Measurements from ENCODE around the gene IQGAP2.
"Not testable (repeated sequence)": the region's sequence is repeated elsewhere in the genome, so short reads cannot be mapped to it uniquely, and the experiment has no call there.

IQGAP2 gene

DNA sequence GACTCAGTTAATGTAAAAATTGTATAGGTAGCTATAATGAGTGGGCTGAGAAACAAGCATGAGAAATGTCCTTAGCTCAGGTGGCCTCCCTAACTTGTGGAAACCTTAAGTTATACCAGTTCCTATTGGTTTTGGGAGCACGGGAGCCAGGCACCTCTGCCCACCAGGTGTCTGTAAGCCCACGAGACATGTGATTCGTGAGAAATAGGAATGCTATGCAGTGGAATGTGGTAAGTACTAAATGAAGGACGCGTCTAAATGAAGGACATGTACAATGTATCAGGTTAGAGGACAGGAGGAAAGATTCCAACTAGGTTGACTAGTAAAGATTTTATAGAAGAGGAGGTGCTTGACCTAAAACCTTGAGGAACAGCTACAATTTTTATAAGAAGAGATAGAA is 266.2 kb downstream of the IQGAP2 start:
- no peak for DNase-seq

DNA sequence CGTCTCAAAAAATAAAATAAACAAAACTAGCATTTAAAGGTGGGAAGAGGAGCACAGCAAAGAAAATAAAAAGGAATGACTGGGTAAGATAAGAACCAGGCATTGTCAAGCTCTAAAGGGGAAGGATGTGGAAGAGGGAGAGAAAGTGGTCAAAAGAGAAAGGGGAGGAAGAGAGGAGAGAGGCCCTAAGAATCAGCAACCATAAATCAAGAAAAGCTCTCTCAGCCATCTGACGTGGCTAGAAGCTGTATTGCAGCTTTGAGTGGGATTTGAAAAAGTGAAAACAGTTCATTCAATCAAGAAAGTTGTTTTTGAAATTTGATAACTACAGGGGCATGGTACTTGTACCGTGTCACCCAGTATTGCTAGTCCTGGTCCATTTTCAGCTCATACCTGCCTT is 267.4 kb downstream of the IQGAP2 start:
- no peak for DNase-seq

DNA sequence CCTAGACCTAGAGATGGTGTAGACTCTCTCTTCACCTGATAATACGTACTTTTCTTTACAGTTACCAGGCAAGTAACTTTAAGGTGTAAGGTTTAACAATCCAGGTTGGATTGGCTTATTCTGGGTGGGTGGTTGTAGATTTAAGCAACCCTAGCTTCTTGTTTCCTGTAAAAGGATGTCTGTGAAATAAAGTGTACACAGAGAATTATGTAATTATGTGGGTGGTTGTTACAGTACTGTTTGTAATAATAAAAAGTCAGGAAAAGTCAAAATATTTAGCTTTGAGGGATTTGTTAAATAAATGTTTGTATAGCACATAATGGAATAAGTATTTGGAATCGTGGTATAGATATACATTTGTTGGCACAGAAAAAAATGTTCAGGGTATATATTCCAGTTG is 269.2 kb downstream of the IQGAP2 start:
- DNase-seq: no peak

DNA sequence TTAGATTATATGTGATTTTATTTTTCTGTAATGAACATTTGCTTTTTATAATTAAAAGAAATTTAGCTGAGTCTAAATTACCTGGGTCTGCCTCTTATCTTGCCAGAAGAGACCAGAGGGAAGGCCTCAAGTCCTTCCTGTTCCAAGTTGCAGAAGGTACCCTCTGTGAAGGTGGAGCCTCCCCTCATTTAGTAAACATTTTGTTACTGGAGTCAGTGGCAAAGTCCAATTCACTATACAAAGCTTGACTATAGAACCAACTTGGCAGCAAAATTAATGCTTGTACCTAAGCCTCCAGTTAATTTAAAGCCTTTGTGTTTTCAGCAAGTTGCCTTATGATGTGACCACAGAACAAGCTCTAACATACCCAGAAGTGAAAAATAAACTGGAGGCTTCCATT is 270.0 kb downstream of the IQGAP2 start:
- no peak for DNase-seq

DNA sequence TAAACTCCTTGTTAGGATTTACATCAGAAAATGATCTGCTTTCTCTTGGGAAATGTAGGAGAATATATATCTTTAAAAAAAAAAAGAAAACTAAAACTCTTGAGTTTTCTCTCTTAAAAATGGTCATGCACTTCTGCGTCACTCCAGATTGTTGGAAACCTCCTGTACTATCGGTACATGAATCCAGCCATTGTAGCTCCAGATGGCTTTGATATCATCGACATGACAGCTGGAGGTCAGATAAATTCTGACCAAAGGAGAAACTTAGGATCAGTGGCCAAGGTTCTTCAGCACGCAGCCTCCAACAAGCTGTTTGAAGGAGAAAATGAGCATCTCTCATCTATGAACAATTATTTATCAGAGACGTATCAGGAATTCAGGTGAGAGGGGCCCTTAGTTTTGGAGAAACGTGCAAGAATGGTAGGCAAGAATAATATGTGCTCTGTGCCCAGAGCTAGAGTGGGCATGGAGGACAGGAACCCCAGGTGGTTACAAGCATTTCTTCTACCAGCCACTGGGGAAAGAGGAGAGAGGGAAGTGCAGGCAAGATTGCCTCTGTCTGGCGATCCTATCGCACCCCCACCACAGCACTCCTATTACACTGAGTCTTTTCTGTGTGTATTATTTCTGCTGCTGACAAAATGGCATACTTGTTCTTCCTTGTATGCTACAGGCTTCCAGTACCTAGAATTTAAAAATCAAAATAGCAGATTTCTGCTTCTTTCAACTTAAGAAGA is 271.4 kb downstream of the IQGAP2 start:
- no peak for DNase-seq

DNA sequence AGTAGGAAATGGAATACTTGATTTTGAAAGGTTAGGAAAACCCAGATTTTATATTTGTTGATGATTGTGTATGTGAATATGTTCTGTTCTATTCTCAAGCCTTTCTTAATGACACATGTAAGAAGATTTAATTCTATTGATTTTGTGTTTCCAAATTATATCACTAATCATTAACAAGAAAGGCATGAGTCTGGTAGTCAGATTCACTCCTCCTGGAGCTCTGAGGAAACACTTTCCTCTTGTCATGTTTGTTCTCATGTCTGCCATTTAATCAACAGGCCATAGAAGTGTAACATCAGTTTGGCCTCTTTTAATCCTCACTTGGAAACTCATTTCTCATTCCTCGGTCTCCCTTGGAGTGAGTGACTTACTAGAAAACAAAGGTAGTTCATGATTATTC is 272.3 kb downstream of the IQGAP2 start:
- no peak for DNase-seq

DNA sequence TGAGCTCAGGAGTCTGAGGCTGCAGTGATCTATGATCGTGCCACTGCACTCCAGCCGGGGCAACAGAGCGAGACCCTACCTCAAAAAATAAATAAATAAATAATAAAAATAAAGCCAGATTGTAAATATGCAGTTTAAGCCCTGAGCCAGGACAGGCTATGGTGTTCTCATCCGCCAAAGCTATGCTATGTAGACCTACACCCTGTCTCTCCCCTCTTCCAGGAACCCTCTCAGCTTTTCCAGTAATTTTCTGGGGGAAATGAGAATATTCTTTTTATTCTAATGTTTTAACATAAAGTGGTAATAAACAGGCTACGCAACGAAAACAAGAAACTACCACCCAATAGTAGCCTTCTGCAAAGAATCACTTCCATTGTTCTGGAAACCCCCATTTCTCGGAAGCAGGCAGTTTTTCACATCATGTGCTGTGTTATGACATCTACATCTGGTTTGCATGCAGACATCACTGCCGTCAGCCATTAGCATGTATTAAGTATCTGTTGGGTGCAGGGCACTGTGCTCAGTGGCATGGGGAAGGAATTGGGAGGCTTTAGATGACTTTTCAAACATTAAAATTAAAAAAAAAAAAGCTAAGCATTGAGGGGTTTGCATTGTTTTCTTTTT is 274.9 kb downstream of the IQGAP2 start:
- DNase-seq: no peak

DNA sequence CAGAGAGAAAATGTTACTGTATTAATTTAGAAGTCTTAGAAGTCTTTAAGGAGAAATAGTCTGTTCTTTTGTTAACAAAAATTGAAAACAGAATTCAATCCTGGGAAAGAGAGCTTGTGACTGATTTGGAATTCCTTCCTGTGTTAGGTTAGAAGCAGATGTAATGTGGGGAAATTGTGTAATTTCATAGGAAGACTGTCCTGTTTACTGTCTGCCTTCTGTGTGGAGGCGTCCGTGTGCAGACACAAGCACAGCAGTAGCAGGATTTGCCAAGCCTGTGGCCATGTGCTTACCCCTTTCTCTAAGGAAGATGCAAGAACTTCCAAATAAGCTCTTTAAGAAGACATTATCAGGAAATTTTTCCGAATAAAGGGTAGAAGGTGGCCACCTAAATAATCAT is 276.1 kb downstream of the IQGAP2 start:
- no peak for DNase-seq

DNA sequence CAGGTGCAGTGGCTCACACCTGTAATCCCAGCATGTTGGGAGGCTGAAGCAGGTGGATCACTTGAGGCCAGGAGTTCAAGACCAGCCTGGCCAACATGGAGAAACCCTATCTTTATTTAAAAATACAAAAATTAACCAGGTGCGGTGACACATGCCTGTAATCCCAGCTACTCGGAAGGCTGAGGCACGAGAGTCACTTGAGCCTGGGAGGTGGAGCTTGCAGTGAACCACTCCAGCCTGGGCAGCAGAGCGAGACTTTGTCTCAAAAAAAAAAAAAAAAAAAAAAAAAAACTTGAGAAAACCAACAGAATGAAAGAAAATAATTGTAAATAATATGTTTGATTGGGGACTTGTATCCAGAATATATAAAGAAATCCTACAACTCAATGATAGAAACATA is 277.7 kb downstream of the IQGAP2 start:
- not testable (repeated sequence) for DNase-seq

- no peak for DNase-seq
Measured at GRCh38 chr5:76681287-76681686, 278.2 kb downstream of the IQGAP2 start.

- no peak for DNase-seq
Measured at GRCh38 chr5:76682387-76682786, 279.3 kb downstream of the IQGAP2 start.

GRCh38 chr5:76683816-76684731 is 281.0 kb downstream of the IQGAP2 start:
- DNase-seq: no peak

DNA sequence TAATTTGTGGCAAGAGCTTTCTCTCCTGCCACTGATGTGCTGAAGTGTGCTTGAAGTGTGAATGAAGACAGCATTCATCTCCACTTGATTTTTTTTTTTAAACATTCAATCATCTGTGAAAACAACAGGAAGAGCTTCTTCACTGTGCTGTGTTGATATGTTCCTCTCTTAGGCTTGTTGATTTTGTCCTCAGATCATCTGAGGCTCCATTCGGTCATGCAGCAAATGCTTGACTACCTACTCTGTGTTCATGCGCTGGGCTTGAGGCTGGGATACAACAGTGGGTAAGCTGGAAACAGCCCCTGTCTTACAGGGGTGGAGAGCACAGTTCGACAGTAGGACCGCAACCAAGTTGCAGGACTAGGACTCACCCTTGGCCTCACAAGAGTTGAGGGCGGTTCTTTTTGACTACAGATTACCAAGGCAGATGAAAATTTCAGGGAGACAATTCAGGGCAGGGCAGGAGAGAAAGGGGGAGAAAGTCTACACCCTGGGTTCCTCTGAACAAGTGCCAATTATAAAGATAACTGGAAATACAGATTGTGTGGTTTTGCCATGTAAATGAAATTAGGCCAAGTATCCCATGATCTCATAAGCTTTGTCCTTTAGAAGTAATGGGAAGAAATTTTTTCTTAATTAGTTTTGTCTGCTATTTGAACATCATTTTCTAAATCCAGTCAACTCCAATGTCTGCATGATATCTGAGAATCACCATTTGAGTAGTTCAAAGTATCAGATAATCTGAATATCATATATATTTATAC is 281.9 kb downstream of the IQGAP2 start:
- DNase-seq: no peak

DNA sequence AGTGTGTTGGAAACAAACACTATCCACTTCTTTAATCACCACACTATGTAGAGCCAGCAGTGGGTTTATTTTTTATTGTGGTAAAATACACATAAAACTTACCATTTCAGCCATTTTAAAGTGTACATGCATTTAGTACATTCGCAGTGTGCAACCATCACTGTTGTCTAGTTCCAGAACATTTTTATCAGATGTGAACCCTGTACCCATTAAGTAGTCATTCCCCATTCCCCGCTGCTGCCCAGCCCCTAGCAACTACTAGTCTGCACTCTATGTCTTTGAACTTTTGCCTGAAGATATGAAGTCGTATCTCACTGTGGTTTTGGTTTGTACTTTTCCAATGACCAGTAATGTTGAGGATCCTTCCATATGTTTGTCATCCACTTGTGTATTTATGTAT is 282.6 kb downstream of the IQGAP2 start:
- DNase-seq: no peak

GRCh38 chr5:76688212-76688611 is 285.1 kb downstream of the IQGAP2 start:
- DNase-seq: no peak

GRCh38 chr5:76688836-76689235 is 285.8 kb downstream of the IQGAP2 start:
- no peak for DNase-seq

GRCh38 chr5:76689321-76690036 is 286.4 kb downstream of the IQGAP2 start:
- no peak for DNase-seq

- no peak for DNase-seq
Measured at GRCh38 chr5:76690037-76690679, 287.1 kb downstream of the IQGAP2 start.

DNA sequence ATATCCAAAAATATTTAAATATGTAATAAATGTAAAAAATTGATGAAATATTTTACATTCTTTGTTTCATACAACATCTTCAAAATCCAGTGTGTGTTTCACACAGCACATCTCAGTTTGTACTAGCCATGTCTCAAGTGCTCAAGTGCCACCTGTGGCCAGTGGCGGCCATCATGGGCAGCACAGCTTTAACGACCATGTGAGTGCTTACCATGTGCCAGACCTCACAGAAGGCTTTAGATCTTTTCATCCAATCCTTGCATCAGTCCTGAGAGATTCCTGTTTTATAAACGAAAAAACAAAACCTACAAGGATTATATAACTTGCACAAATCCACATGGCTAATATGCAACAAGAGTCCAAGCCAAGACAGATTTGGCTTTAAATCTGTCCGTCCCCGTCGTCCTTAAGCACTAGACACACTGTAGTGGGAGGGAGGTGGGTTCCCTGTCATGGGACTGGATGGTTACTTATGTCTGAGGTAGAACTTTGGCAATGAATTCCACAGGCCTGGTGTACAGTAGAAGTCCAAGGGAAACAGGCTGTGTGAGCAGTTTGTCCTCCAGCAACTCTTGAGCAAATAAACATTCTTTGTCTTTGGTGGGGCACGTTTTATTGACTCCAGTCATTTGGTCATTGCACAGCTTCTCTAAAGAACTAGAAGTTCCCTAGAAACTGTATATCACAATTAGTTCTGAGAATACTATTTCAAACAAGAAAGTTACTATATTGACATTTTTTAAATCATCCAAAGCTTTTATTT is 287.8 kb downstream of the IQGAP2 start:
- DNase-seq: no peak

GRCh38 chr5:76691467-76692273 is 288.6 kb downstream of the IQGAP2 start:
- DNase-seq: no peak
